T47D (cell line): Measurements from ENCODE around the gene NOXA1.

Source experiments
- DNase-seq, 2 experiments: peaks; one replicate each; pipeline versions ENCODE4 v3.0.0 to v3.0.0-alpha.2; 2011 to 2012; ENCODE audit warnings: low read depth in 1 of 2, low spot score in 1 of 2
- JUND ChIP-seq: IDR thresholded peaks from 2 replicates; pipeline ENCODE4 v1.6.1; 2012; ENCODE audit warnings: low read depth
- in situ Hi-C: cut with HindIII; loops from 2 replicates; pipeline ENCODE4 v1.10.0; 2016; ENCODE audit warnings: low sequenced_read_pairs, low pct_unique_long_range_greater_than_20kb

The NOXA1 gene

DNA sequence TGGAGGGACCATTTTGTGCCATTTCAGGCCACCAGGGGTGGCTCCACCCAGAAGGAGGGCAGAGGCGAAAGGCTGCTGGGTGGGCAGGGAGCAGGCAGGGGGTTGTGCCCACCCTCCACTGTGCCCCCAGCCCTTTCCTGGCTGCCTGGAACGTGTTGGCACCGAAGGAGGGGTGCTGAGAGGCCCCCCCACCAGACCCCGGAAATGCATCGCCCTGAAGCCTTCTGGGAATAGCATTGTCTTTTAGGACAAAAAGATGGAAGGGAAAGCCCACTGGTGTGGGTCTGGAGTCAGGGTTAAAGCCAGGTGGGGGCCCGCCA is 5.1 kb downstream of the NOXA1 start:
- in situ Hi-C loops: no loop called here
- TF ChIP-seq JUND: no peak
- DNase-seq: no peak

DNA sequence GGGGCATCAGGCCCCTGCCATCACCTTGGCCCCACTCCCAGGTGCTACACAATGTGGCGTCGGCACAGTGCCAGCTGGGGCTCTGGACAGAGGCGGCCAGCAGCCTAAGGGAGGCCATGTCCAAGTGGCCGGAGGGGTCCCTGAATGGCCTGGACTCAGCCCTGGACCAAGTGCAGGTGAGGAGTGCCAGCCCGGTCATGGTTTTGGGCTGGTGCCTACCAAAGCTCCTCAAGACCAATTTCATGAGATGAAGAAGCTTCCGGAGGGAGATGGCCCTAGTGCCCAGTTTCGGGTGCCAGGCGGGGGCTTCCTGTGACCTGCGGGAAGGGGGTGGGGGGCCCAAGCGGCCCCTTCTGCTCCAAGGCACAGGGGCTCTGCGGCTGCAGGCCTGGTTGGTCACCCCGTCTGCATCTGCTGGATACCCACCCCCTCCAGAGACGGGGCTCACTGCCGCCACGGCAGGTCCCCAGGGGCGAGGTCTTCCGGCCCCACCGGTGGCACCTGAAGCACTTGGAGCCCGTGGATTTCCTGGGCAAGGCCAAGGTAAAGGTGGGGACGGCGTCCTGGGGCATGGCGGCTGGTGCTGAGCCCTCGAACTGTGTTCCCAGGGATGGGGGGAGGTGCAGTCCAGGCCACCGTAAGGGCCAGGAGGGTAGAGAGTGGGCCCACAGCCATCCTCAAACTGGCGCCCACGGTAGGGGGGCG is 5.8 kb downstream of the NOXA1 start:
- DNase-seq: no peak
- TF ChIP-seq JUND: no peak
- in situ Hi-C loops: no loop called here

DNA sequence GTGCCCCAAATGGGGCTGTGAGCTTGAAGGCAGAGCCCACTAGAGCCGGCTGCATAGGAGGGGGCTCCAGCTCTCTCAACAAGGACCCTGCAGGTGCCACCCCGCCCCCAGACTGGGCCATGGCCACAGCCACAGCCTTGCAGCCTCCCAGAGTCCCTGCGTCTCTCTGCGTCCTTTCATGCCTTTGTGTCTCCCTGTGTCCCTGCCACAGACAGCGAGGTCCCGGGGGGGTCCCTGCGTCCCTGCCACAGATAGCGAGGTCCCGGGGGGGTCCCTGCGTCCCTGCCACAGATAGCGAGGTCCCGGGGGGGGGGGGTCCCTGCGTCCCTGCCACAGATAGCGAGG is 6.3 kb downstream of the NOXA1 start:
- in situ Hi-C loops: no loop called here
- no peak for DNase-seq
- TF ChIP-seq JUND: no peak

DNA sequence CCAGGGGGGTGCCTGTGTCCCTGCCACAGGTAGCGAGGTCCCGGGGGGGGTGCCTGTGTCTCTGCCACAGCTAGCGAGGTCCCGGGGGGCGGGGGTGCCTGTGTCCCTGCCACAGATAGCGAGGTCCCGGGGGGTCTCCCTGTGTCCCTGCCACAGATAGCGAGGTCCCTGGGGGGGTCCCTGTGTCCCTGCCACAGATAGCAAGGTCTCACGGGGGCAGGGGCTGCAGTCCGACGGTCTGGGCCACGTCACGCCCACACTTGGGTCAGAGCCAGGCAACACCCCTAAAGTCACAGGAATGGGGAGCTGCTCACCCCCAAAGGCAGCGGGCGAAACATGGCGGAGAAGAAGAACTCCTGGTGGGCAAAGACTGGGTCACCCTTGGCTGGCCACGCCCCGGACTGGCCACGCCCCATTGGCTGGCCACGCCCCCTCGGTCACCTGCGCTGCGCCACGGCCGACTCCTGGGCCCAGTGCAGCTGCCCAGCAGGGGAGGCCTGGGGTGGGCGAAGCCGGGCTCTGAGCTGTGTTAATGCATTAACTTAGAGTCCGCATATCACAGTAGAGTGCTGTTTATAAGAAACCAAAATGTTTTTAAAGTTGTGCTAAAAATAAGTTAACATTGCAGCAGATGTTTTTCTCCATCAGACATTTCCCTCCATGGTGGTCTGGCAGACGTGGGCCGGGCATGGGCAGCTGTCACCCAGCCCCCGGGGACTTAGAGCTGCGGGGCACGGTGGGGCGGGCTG is 7.0 kb downstream of the NOXA1 start:
- in situ Hi-C loops: no loop called here
- DNase-seq: peak; percentile 58 to 66
- TF ChIP-seq JUND: no peak

DNA sequence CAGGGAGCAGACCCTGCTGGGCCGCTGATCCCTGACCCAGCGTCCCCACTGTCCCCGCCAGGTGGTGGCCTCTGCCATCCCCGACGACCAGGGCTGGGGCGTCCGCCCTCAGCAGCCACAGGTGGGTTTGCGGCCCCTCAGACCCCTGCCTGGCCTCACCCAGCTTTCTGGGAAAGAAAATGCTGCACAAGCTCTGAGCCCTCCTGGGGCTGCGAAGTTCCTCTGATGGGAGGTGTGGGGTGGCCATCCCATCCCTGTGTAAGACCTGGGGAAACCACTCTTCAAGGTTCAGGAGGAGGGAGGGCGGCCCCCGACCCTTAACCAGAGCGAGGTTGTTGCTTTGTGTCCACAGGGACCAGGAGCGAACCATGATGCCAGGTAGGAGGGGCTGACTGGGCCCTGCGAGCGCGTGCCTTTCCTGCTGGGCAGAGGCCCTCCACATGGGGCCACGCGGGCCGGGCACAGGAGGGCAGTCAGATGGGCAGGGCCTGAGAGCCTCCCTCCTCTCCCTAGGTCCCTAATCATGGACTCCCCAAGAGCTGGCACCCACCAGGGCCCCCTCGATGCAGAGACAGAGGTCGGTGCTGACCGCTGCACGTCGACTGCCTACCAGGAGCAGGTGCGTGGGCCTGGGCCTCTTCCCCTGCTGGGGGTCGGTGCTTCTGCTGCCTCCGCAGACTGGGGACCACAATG is 7.7 kb downstream of the NOXA1 start:
- DNase-seq: no peak
- in situ Hi-C loops: no loop called here
- no peak for TF ChIP-seq JUND

GRCh38 chr9:137431416-137431931 is 8.3 kb downstream of the NOXA1 start:
- TF ChIP-seq JUND: no peak
- in situ Hi-C loops: no loop called here
- DNase-seq: no peak

DNA sequence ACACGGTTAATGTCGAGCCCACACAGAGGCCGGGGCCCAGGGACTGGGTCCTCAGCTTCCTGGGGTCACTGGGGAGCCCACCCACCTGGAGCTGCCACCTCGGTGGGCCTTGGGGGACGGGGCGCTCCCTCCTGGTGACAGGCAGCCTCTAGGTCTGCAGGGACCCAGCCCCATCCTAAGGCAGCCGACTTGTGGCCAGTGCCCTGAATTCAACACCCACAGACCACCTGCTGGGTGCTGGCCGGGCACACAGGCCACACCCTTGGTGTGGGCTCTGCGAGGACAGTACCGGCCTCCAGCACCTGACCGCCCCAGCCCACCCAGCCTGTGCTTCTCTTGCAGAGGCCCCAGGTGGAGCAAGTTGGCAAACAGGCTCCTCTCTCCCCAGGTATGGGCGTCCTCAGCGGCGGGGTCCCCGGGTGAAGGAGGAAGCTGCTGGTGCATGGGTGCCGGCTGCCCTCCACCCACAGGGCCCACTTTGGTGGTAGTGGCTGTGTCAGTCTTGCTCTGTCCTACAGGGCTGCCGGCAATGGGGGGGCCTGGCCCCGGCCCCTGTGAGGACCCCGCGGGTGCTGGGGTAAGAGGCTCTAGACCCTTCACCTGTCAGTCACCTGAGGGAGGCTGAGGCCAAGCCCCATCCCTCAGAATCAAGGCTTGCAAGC is 9.6 kb downstream of the NOXA1 start:
- DNase-seq: no peak
- in situ Hi-C loops: no loop called here

DNA sequence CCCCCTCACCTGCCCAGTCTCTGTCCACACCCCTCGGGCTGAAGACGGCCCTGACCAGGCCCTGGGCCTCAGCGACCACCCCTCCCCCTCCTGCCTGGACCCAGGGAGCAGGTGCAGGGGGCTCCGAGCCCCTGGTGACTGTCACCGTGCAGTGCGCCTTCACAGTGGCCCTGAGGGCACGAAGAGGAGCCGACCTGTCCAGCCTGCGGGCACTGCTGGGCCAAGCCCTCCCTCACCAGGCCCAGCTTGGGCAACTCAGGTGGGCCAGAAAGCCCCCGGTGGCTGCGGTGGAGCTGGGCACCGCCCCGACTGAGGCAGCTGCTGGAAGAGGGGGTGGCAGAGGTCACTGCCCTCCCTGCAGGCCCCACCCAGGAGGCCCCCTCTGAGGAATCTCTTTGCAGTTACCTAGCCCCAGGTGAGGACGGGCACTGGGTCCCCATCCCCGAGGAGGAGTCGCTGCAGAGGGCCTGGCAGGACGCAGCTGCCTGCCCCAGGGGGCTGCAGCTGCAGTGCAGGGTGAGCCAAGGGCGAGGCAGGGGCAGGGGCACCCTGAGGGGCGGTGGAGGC is 10.2 kb downstream of the NOXA1 start:
- in situ Hi-C loops: no loop called here
- no peak for TF ChIP-seq JUND
- DNase-seq: no peak

More for the DNA sequence above, 9.6 kb downstream of the NOXA1 start:
- TF ChIP-seq JUND: no peak

DNA sequence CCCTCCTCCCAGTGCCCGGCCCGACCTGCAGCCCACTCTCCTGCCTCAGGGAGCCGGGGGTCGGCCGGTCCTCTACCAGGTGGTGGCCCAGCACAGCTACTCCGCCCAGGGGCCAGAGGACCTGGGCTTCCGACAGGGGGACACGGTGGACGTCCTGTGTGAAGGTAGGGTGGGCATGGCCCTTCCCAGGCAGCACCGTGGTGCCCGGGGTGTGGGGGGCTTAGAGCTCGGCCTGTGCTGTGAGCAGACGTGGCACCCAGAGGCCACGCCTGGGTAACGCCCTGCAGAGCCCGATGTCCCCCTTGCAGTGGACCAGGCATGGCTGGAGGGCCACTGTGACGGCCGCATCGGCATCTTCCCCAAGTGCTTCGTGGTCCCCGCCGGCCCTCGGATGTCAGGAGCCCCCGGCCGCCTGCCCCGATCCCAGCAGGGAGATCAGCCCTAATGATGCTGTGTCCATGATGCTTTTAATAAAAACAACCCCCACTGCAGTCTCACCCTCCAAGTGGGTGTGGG is 10.8 kb downstream of the NOXA1 start:
- in situ Hi-C loops: no loop called here
- DNase-seq: no peak
- no peak for TF ChIP-seq JUND

DNA sequence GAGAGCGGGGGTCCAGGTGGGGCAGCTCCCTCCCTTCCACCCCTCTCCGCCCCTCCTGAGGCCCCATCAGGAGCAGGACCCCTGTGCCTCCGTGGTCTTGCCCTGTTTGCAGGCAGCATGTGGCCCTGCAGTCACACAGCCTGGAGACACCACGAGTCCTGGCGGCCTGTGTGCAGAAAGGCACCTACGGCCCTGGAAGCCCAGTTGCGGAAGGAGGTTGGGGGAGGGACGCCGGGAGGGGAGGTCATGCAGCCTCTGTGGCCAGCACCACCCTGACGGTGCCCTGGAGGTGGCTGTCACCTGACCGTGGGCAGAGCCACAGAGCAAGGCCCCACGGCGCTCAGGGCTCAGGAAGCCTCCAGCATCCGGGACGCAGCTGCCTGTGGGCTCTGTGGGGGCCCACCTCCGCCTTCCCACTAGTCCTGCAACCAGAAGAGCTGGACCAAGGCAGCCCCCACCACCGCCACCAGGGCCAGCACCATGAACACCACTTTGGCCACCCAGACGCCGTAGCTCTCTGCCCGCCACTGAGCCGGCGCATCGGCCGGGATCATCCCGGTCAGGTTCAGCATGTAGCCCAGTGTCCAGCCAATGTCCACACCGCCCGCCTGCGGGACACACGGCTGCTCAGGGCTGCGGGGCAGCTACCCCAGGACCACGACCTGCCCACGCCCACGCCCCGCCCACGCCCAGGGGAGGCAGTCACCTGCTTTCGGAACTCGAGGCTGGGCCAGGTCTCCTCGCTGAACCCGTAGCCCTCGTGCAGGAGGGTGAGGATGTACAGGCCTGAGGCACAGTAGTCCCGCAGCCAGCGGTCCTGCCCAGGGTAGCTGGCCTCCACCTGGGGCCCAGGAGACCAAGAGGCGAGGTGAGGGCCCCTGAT is 11.5 kb downstream of the NOXA1 start:
- no peak for DNase-seq
- in situ Hi-C loops: no loop called here
- no peak for TF ChIP-seq JUND

- TF ChIP-seq JUND: no peak
- in situ Hi-C loops: no loop called here
- DNase-seq: no peak
Observed at GRCh38 chr9:137435381-137435891, 12.2 kb downstream of the NOXA1 start.
